Lower leg skin (tissue), 3 donors: Measurements from ENCODE around the gene ENAH.
"Not testable (repeated sequence)": the region's sequence is repeated elsewhere in the genome, so short reads cannot be mapped to it uniquely, and the experiment has no call there.

ENCODE experiments used
- CTCF ChIP-seq, 3 donors: fragments of 450-650 bp; IDR thresholded peaks; one replicate each; pipeline ENCODE4 v1.5.1; 2016; ENCODE audit warnings: antibody characterized with exemption in 3 of 3, mild to moderate bottlenecking in 3 of 3, moderate library complexity in 2 of 3
- POLR2A ChIP-seq, 2 donors: fragments of 450-650 bp; IDR thresholded peaks; one replicate each; pipeline ENCODE4 v1.6.1; 2016 to 2017; ENCODE audit warnings: antibody characterized with exemption in 2 of 2, mild to moderate bottlenecking in 1 of 2, moderate library complexity in 1 of 2

GRCh38 chr1:225473676-225474438 is 179.1 kb downstream of the ENAH start:
- not testable (repeated sequence) for TF ChIP-seq CTCF, POLR2A (IDR thresholded peaks at IDR 0.05)
